22Rv1 (cell line): Measurements from ENCODE around the gene BCKDK.

Experiments used
- H3K27ac ChIP-seq: fragments of 450-650 bp; 2 replicates; pipeline ENCODE4 v1.5.1; 2017
- ZFX ChIP-seq: fragments of 450-650 bp; IDR thresholded peaks from 2 replicates; pipeline ENCODE4 v1.6.1; 2017; ENCODE audit warnings: antibody characterized with exemption, borderline replicate concordance
- TF ChIP-seq, protein P1 (sequence below): fragments of 450-650 bp; IDR thresholded peaks from 2 replicates; pipeline ENCODE4 v1.5.1; 2017; ENCODE audit warnings: mild to moderate bottlenecking

Gene BCKDK

DNA sequence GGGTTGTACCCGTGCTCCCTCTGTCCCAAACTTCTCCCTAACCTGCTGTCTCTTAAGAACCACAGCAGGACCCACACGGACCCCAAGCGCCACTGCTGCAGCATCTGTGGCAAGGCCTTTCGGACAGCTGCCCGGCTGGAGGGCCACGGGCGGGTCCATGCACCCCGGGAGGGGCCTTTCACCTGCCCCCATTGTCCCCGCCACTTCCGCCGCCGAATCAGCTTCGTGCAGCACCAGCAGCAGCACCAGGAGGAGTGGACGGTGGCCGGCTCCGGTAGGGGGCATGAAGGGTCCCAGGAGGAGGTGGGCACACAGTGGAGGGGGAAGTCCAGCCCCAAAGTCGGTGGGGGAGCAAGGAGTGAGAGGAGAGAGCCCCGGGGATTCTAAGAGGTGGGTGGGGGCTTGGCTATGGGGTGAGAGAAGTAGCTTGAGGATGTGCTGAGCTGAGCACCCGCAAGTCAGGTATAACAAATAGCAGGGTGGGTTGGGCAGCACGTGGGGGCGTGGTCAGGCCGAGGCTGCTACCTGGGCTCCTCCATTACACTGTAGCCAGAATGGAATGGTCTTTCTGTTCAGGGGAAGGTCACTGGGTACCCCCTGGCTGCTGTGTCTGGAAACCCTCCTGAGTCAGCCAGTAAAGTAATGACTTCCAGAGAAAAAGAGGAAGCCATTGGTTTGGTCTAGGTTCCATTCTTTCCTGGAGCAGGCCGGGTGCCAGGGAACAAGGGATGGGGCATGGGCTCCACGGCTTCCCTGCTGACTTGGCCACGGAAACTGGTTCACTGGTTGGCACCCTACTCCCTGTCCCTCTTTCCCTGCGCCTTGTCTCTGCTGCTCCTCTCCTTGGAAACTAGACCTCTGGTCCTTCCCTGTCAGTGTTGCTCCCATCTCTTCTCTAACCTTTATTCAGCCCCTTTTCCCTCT is 26.5 kb upstream of the BCKDK start:
- no peak overlapping the region for H3K27ac ChIP-seq
- TF ChIP-seq, protein P1, sequence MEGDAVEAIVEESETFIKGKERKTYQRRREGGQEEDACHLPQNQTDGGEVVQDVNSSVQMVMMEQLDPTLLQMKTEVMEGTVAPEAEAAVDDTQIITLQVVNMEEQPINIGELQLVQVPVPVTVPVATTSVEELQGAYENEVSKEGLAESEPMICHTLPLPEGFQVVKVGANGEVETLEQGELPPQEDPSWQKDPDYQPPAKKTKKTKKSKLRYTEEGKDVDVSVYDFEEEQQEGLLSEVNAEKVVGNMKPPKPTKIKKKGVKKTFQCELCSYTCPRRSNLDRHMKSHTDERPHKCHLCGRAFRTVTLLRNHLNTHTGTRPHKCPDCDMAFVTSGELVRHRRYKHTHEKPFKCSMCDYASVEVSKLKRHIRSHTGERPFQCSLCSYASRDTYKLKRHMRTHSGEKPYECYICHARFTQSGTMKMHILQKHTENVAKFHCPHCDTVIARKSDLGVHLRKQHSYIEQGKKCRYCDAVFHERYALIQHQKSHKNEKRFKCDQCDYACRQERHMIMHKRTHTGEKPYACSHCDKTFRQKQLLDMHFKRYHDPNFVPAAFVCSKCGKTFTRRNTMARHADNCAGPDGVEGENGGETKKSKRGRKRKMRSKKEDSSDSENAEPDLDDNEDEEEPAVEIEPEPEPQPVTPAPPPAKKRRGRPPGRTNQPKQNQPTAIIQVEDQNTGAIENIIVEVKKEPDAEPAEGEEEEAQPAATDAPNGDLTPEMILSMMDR: no peak
- TF ChIP-seq ZFX: no peak

DNA sequence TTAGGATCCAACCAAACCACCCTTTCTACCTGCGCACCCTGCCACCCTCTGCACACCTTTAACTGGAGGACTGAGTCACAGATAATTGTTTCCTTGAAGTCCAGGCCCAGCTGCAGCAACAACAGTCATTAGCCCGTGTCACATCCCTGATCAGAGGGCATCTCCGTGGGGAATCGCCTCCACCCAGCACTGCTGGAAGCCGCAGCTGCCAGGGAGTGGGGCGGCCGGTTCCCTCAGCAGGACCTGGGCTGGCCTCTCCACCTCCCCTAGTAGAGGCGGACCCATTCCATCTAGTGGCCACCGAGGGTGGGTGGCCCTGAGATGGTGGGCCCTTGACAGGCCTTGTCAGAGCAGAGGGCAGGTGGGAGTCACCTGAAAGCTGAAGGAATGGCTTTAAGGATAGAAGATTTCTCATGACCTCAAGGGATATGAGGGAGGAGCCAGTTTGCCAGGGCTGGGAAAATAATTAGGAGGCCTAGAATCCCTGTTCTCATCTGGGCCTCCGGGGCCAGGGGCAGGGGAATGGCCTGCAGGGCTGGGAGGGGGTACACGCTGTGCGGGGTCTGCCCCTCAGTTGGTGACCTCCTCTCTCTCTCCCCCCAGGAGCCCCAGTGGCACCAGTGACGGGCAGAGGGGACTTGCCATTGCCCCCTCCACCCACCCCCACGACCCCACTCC is 25.7 kb upstream of the BCKDK start:
- no peak overlapping the region for H3K27ac ChIP-seq
- TF ChIP-seq, protein P1: no peak
- no peak for TF ChIP-seq ZFX

DNA sequence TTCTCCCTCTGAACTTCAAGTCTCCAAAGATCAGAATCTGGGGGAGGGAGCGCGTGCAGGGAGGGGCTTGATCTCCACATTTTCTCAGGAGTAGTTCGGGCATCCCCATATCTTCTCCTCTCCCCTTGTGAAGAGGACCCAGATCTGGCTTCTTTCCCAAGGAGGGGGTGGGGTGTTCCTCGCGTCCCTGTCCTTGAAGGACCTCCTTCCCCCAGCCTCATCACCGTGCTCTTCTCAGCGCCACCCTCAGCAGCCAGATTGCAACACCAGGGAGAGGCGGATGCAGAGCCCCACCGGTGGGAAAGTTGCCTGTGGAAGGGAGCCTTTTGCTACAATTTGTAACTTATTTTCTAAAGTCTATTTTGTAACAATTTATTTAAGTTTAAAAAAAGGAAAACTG is 25.1 kb upstream of the BCKDK start:
- TF ChIP-seq ZFX: no peak
- TF ChIP-seq, protein P1: no peak
- H3K27ac ChIP-seq: no peak overlapping the region

DNA sequence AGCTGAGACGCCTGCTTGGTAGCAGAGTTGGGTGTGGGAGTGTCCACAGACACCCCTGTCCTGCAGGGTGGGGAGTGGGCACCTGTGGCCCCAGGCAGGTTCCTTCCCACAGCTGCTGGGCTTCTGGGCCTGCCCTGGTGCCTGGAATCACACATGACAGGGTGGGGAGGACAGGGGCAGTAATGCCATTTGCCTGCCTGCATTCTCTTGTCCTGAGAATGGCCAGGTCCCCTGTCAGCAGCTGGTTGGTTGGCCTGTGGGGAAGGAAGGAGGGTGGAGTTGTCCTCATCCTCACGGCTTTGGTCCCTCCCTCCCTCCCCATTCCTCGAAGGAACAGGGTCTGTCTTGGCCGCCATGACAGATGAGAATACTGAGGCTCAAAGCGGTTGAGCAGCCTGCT is 24.6 kb upstream of the BCKDK start:
- H3K27ac ChIP-seq: no peak overlapping the region
- TF ChIP-seq, protein P1: no peak
- TF ChIP-seq ZFX: no peak

DNA sequence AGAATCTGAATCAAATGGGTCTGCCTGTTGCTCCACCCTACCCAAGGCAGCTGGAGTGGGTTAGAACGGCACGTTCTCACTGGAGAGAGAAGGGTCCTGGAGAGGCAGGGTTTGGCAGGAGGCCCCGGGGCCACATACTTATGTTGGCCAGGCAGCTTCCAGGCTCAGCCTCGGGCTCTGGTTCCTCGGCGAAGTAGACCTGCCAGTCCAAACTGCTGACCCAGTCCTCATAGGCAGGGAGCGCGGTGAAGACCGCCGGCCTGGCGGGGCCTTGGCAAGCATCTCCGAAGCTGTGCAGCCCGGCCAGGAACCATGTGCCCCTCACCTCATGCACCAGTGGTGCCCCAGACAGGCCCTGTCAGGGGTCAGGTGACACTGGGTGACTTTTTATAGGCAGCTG is 24.2 kb upstream of the BCKDK start:
- TF ChIP-seq, protein P1: no peak
- TF ChIP-seq ZFX: no peak

DNA sequence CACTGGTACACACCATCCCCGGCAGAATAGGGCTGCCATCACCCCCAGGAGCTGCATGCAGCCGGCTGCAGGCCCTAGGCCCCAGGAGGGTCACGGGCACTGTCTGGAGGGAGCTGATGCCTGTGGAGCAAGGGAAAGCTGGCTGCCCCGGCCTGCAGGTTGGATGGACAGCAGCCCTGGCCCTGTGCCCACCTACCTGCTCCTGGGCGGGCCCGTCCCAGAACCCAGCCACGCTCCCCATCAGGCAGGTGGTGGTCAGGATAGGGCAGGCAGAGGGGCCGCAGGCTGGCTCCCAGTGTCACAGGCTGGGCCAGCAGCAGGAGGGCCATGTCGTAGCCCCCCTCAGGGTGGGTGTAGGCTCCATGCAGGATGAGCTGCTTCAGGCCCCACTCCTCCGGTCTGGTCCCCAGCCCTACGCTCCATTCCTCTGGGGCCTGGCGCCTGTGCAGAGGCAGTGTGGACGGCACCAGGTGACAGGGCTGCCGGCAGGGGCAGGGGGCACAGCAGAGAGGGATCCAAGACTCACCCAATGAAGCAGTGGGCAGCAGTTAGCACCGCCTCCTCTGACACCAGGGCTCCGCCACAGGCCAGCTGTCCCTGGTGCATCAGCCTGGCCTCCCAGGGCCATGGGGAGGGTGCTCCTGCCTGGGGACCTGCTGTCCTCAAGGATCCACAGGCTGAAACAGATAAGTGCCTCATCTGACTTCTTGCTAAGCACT is 23.4 kb upstream of the BCKDK start:
- no peak overlapping the region for H3K27ac ChIP-seq
- no peak for TF ChIP-seq ZFX
- TF ChIP-seq, protein P1: no peak

More for the DNA sequence above, 24.2 kb upstream of the BCKDK start:
- H3K27ac ChIP-seq: no peak overlapping the region

DNA sequence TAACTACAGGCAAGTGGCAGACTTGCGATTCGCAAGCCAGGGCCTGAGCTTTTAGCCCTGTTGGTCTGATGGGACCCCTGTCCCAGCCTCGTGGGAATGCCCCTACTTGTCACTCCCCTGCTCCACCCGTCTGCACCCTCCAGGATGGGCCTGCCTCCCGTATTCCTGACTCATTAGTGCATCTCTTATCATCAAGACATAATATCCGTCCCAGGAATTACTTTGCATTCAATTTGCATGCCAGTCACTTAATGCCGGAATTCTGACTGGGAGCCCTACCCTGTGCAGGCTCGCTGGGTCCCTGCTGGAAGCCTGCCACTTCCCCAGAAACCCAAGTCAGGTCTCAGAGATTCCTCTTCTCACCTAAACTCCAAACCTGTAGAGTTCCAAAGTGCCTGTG is 22.8 kb upstream of the BCKDK start:
- no peak overlapping the region for H3K27ac ChIP-seq
- TF ChIP-seq, protein P1: no peak
- TF ChIP-seq ZFX: no peak
